GM13976 (cell line): ENCODE measurements around the gene DCK.

Experiments used
- DNase-seq: peaks from one replicate; pipeline ENCODE4 v3.0.0; 2012; ENCODE audit warnings: low spot score
- in situ Hi-C: fragments of 300-500 bp; cut with MboI; formaldehyde crosslinking; loops from one replicate; pipeline ENCODE4 v1.12.0; 2022; ENCODE audit warnings: low sequenced_read_pairs, mixed read lengths, inconsistent platforms; ENCODE audit not compliant: unreplicated experiment
- TF ChIP-seq, protein P1 (sequence below): IDR thresholded peaks from 2 replicates; pipeline ENCODE4 v1.5.1; 2012; ENCODE audit warnings: borderline replicate concordance, mild to moderate bottlenecking; ENCODE audit not compliant: insufficient read depth; ENCODE audit errors: extremely low read depth, missing control alignments, control extremely low read depth

The DCK gene

DNA sequence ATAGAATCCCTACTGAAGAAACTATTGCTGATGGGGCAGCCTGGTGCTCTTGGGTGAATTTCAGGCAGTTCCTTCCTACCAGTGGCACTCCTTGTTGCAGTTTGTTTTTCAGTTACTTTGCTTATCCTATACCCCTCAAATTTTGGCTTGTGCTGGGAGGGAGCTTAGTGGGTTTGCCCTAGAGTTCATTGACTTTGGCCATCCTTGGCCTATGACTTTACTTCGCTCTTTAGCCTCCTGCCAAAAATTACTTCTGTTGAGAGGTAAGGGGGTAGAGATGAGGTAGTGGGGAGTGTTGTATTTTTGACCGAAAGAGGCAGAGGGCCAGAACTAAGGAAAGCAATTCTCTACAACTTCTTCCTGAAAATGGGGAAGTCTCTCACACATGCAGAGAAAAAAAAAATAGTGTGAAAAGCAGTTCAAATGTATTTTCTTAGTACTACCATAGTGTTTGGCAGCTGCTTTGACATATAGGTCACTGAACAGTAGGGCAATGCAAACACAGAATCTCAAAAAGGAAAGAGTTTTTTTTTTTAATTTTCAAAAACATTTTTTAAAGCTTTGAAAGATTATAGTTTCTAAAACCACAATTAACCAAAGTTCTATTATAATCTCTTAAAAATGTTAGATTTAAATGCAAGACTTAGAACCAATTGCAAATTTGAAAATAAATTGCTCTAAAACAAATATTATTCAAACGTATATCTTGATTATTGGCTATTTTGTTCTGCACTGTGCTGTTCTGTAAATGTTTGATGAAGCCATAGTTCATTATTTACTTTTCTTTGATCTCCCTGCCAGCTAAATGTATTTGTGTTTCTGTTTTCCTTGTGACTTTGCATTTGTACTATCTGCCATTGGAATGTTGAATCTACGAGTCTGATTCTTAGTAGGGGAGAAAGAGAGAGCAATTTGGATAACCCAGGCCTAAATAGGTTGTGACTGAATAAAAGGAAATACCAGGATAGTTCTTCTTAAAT is 73.6 kb downstream of the DCK start:
- TF ChIP-seq, protein P1, sequence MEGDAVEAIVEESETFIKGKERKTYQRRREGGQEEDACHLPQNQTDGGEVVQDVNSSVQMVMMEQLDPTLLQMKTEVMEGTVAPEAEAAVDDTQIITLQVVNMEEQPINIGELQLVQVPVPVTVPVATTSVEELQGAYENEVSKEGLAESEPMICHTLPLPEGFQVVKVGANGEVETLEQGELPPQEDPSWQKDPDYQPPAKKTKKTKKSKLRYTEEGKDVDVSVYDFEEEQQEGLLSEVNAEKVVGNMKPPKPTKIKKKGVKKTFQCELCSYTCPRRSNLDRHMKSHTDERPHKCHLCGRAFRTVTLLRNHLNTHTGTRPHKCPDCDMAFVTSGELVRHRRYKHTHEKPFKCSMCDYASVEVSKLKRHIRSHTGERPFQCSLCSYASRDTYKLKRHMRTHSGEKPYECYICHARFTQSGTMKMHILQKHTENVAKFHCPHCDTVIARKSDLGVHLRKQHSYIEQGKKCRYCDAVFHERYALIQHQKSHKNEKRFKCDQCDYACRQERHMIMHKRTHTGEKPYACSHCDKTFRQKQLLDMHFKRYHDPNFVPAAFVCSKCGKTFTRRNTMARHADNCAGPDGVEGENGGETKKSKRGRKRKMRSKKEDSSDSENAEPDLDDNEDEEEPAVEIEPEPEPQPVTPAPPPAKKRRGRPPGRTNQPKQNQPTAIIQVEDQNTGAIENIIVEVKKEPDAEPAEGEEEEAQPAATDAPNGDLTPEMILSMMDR, result no peak
- no peak for DNase-seq
- in situ Hi-C loops, result no loop called here

DNA sequence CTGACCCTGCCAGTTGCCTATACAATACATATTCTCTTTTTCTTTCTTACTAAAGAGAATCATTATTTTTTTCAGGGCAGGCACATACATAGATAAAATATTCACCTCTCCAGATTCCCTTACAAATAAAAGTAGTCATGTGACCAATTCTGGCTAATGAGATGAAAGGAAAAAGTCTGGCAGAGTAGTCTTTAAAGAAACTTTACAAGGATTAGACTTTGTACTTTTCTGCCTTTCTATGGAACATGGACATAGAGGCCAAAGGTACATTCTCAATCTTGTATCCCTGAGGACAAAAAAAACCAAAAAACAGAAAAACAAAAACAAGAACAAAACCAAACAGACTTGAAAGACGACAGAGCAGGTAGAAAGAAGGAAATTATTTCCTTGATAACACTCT is 75.6 kb downstream of the DCK start:
- no peak for DNase-seq
- in situ Hi-C loops, result no loop called here

DNA sequence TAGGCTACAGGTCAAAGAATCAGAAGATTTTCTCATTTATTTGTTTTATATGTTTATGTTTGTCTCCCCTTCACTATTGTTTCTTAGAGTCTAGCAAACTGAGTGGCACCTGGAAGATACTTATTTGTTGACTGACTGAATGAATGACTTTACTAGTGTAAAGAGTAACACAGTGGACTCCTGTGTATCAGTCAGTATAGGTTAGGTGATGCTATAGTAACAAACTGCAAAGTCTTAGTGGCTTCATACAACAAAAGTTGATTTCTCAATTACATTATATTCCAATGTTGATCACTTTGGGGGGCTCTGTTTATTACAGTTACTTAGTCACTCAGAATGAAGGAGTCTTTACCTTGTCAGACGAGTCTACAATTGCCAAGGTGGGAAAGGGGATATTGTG is 76.6 kb downstream of the DCK start:
- TF ChIP-seq, protein P1, result no peak
- in situ Hi-C loops, result no loop called here
- no peak for DNase-seq

More for the DNA sequence above, 75.6 kb downstream of the DCK start:
- TF ChIP-seq, protein P1, result no peak

DNA sequence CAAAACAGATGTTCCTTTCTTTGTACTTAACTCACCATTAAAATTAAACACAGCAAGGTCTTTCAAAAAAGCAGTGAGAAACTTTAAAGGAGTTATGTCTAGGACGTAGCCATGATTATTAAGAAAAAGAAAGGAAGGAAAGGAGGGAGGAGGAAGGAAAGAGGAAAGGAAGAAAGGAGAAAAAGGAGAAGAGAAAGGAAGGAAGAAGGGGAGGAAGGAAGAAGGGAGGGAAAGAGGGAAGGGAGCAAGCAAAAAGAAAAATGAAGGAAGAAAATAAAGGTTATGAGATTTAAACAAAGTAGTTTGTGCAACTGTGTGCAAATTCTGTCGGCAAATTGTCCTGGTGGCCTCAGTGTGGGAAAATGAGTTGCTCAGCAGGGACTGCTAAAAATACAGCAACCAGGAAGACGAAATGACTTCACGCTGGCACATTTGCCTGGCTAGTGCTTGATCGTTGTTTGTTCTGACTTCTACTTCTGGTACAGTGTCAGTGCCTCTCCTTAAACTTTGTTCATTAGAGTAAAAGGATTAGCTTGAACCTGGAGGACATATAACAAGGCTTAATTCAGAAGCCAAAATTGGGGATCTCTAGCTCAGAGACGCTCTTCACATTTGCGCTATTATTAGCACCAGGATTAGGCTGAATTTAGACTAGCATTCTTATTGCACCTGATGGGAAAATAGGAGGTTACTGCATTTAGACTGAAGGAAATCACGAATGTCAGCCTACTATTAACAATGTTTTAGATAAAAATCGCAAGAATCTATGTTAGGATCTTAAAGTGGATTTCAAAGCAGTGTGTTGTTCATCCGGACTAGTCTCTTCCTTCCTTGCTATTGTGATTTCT is 81.2 kb downstream of the DCK start:
- DNase-seq, result no peak
- TF ChIP-seq, protein P1, result no peak
- in situ Hi-C loops, result no loop called here
